PC-3 (cell line): ENCODE measurements around the gene PDLIM5.

Experiments used
- CTCF ChIP-seq: fragments of 300-600 bp; sonication (generic); conservative IDR thresholded peaks from 2 replicates; pipeline ENCODE4 v1.5.1; 2017; ENCODE audit warnings: antibody characterized with exemption, low read depth, mild to moderate bottlenecking, low read length
- EZH2 ChIP-seq: fragments of 300-600 bp; sonication (generic); IDR thresholded peaks from one replicate; pipeline ENCODE4 v1.6.1; 2017; ENCODE audit warnings: antibody characterized with exemption, mild to moderate bottlenecking, low read length; ENCODE audit not compliant: unreplicated experiment
- EZH2phosphoT487 ChIP-seq: fragments of 300-600 bp; sonication (generic); IDR thresholded peaks from 2 replicates; pipeline ENCODE4 v1.6.1; 2018; ENCODE audit warnings: mild to moderate bottlenecking, antibody characterized with exemption, low read length, borderline replicate concordance

GRCh38 chr4:94439606-94440005 is 12.1 kb upstream of the PDLIM5 start:
- TF ChIP-seq CTCF: no peak
- TF ChIP-seq EZH2phosphoT487: no peak
- no peak for TF ChIP-seq EZH2
